ENCODE results near the gene CD300H. TPM values are rescaled to one million over a fixed set of nuclear protein-coding genes. Genes with fewer than 3 reads are reported as not detected.
"Not testable (repeated sequence)": the region's sequence is repeated elsewhere in the genome, so short reads cannot be mapped to it uniquely, and the experiment has no call there.

The CD300H gene
- total RNA-seq, 1 donor from 2014 or later: not detected

- H3K4me3 ChIP-seq: no peak overlapping the region
- H3K27ac ChIP-seq: no peak overlapping the region
- no peaks in the 10 kb centered on the region for H3K36me3 ChIP-seq
- no peaks in the 10 kb centered on the region for H3K9me3 ChIP-seq
- no peak for TF ChIP-seq CTCF (IDR thresholded peaks at IDR 0.05)
- intact Hi-C loops (cut with DNase I): no loop called here
- no peak for DNase-seq (ENCODE audit: low spot score in 2 of 2)
- no peaks in the 10 kb centered on the region for H3K27me3 ChIP-seq
- no peaks in the 10 kb centered on the region for H3K4me1 ChIP-seq
Observed at GRCh38 chr17:74520016-74520434, 47.3 kb downstream of the CD300H start.

- H3K4me1 ChIP-seq; DNase-seq (ENCODE audit: low spot score in 2 of 2); H3K27me3 ChIP-seq; H3K27ac ChIP-seq; H3K4me3 ChIP-seq; intact Hi-C loops (cut with DNase I); H3K36me3 ChIP-seq; H3K9me3 ChIP-seq: not testable (repeated sequence)
Observed at GRCh38 chr17:74518413-74518981, 48.8 kb downstream of the CD300H start.

- no peaks in the 10 kb centered on the region for H3K36me3 ChIP-seq
- no peak for DNase-seq (ENCODE audit: low spot score in 2 of 2)
- H3K4me1 ChIP-seq: no peaks in the 10 kb centered on the region
- no peaks in the 10 kb centered on the region for H3K27me3 ChIP-seq
- H3K27ac ChIP-seq: no peak overlapping the region
- no peak for TF ChIP-seq CTCF (IDR thresholded peaks at IDR 0.05)
- intact Hi-C loops (cut with DNase I): no loop called here
- H3K4me3 ChIP-seq: no peak overlapping the region
- H3K9me3 ChIP-seq: no peaks in the 10 kb centered on the region
Observed at GRCh38 chr17:74516561-74517328, 50.6 kb downstream of the CD300H start.

- Histone ChIP-seq H3K4me3 (no peak overlapping the region), H3K4me1 (no peaks in the 10 kb centered on the region), H3K27ac (no peak overlapping the region), H3K36me3 (no peaks in the 10 kb centered on the region), H3K27me3 (no peaks in the 10 kb centered on the region), H3K9me3 (no peaks in the 10 kb centered on the region)
- no peak for DNase-seq (ENCODE audit: low spot score in 2 of 2)
- intact Hi-C loops (cut with DNase I): no loop called here
- no peak for TF ChIP-seq CTCF (IDR thresholded peaks at IDR 0.05)
Observed at GRCh38 chr17:74515941-74516340, 51.4 kb downstream of the CD300H start.

GRCh38 chr17:74514632-74515334 lies 52.5 kb downstream of the CD300H start:
- H3K36me3 ChIP-seq: no peaks in the 10 kb centered on the region
- H3K27me3 ChIP-seq: no peaks in the 10 kb centered on the region
- no peaks in the 10 kb centered on the region for H3K4me1 ChIP-seq
- no peaks in the 10 kb centered on the region for H3K9me3 ChIP-seq
- no peak overlapping the region for H3K4me3 ChIP-seq
- intact Hi-C loops (cut with DNase I): no loop called here
- no peak for TF ChIP-seq CTCF (IDR thresholded peaks at IDR 0.05)
- no peak overlapping the region for H3K27ac ChIP-seq
- no peak for DNase-seq (ENCODE audit: low spot score in 2 of 2)

All from ascending aorta (tissue), 2 donors.